Activated T-cell treated with anti-CD3 and anti-CD28 coated beads, Interleukin-2, amount 50 U/mL, for 4 hours (primary cell): ENCODE results near the gene TMC4. TPM values are rescaled to one million over a fixed set of nuclear protein-coding genes. Genes with fewer than 3 reads are reported as not detected.

Source experiments
- ATAC-seq, 2 donors: fragments of 200-7000 bp; cut with Tn5 transposase; one replicate each; pipeline ENCODE4 v1.10.0; 2021
- DNase-seq: peaks from one replicate; pipeline ENCODE4 v3.0.0-alpha.2; 2020
- H3K27me3 Mint-ChIP-seq: one replicate; pipeline ENCODE4 v1.8.0; 2021; ENCODE audit warnings: low read depth, mixed read lengths
- H3K36me3 Mint-ChIP-seq: one replicate; pipeline ENCODE4 v1.8.0; 2022; ENCODE audit warnings: mixed read lengths; ENCODE audit not compliant: insufficient read depth
- H3K4me1 Mint-ChIP-seq: one replicate; pipeline ENCODE4 v1.8.0; 2021; ENCODE audit warnings: low read depth, mixed read lengths
- H3K4me3 Mint-ChIP-seq: one replicate; pipeline ENCODE4 v1.8.0; 2021; ENCODE audit warnings: mild to moderate bottlenecking, moderate library complexity, mixed read lengths
- H3K9me3 Mint-ChIP-seq: one replicate; pipeline ENCODE4 v1.8.0; 2021; ENCODE audit warnings: mixed read lengths
- total RNA-seq, 3 donors: library from RNA; stranded (reverse); gene quantifications; one replicate each; pipeline ENCODE4 v1.2.1, GENCODE V29; 2021

Gene TMC4
- total RNA-seq, 3 donors from 2014 or later, result 0.63 to 0.98 (median 0.79) TPM

DNA sequence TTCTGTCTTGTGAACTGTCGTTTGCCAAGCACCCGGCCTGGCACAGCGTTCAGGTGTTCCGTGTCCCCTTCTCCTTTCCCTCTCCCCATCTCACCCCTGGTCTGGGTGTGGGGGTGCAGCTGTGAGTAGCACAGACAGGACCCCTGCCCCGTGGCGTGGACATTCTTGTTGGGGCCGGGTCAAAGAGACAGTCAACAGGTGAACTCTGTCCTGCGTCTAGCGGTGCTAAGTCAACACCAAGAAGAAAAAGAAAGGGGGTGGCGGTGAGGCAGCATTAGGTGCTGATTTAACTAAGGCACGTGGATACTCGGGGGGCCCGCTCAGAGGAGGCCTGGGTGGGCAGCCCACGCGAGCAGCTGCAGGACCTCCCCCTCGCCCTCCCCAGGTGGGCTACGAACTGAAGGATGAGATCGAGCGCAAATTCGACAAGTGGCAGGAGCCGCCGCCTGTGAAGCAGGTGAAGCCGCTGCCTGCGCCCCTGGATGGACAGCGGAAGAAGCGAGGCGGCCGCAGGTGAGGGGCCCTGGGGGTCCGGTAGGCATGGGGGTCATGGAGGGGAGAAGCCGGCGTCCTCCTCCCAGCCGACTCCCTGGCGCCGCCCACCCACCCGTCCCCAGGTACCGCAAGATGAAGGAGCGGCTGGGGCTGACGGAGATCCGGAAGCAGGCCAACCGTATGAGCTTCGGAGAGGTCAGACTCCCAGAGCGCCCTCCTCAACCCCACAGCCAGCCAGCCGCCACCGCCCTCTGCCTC lies 45.1 kb downstream of the TMC4 start:
- ATAC-seq, result no peak
- H3K36me3 Mint-ChIP-seq, result peaks cover 23% of the 10 kb centered on the region
- H3K27me3 Mint-ChIP-seq, result no peaks in the 10 kb centered on the region

GRCh38 chr19:54125713-54126112 lies 47.2 kb downstream of the TMC4 start:
- DNase-seq (no peak), ATAC-seq (no peak)
- Mint-ChIP-seq H3K36me3 (peaks cover 26% of the 10 kb centered on the region), H3K4me3 (no peak overlapping the region), H3K27me3 (no peaks in the 10 kb centered on the region), H3K9me3 (no peaks in the 10 kb centered on the region), H3K4me1 (no peaks in the 10 kb centered on the region)

More for the DNA sequence above, 45.1 kb downstream of the TMC4 start:
- Mint-ChIP-seq H3K4me3 (no peak overlapping the region), H3K4me1 (no peaks in the 10 kb centered on the region), H3K9me3 (no peaks in the 10 kb centered on the region)
- DNase-seq, result no peak

DNA sequence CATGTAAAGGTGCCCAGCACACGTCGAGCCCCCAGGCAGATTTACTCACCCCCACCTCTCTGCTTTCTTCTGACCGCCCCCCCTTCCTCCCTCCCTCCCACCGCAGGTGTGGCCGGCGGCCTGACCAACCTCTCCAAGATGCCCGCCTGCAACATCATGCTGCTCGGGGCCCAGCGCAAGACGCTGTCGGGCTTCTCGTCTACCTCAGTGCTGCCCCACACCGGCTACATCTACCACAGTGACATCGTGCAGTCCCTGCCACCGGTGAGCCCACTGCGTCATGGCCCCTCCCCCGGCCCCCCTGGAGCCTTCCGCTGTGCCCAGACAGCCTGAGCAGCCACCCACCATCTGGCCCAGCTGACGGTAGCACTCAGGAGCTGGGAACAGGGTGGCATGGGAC lies 48.6 kb downstream of the TMC4 start:
- Mint-ChIP-seq H3K4me3 (no peak overlapping the region), H3K36me3 (peaks cover 30% of the 10 kb centered on the region)
- ATAC-seq, result no peak

DNA sequence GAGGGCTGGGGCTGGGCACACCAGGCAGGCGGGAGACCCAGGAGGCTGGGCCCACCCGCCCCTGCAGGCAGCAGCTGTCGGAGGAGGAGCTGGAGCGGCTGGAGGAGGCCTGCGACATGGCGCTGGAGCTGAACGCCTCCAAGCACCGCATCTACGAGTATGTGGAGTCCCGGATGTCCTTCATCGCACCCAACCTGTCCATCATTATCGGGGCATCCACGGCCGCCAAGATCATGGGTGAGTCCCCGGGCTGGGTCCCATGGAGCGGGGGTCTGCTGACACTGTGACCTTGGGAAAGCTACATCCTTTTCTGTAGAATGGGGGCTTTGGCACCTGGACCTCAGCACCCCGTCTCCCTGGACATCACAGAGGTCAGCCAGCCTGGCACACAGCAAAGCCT lies 49.3 kb downstream of the TMC4 start:
- Mint-ChIP-seq H3K9me3 (no peaks in the 10 kb centered on the region), H3K4me3 (no peak overlapping the region), H3K36me3 (peaks cover 30% of the 10 kb centered on the region), H3K27me3 (no peaks in the 10 kb centered on the region), H3K4me1 (no peaks in the 10 kb centered on the region)
- DNase-seq (no peak), ATAC-seq (peak in 1 of 2 donors; percentile 20)

More for the DNA sequence above, 48.6 kb downstream of the TMC4 start:
- Mint-ChIP-seq H3K4me1 (no peaks in the 10 kb centered on the region), H3K9me3 (no peaks in the 10 kb centered on the region), H3K27me3 (no peaks in the 10 kb centered on the region)
- no peak for DNase-seq

GRCh38 chr19:54121259-54121658 lies 51.7 kb downstream of the TMC4 start:
- ATAC-seq, result no peak
- Mint-ChIP-seq H3K36me3 (peaks cover 25% of the 10 kb centered on the region), H3K4me1 (peaks cover 9% of the 10 kb centered on the region), H3K27me3 (no peaks in the 10 kb centered on the region), H3K9me3 (no peaks in the 10 kb centered on the region), H3K4me3 (no peak overlapping the region)
- no peak for DNase-seq

DNA sequence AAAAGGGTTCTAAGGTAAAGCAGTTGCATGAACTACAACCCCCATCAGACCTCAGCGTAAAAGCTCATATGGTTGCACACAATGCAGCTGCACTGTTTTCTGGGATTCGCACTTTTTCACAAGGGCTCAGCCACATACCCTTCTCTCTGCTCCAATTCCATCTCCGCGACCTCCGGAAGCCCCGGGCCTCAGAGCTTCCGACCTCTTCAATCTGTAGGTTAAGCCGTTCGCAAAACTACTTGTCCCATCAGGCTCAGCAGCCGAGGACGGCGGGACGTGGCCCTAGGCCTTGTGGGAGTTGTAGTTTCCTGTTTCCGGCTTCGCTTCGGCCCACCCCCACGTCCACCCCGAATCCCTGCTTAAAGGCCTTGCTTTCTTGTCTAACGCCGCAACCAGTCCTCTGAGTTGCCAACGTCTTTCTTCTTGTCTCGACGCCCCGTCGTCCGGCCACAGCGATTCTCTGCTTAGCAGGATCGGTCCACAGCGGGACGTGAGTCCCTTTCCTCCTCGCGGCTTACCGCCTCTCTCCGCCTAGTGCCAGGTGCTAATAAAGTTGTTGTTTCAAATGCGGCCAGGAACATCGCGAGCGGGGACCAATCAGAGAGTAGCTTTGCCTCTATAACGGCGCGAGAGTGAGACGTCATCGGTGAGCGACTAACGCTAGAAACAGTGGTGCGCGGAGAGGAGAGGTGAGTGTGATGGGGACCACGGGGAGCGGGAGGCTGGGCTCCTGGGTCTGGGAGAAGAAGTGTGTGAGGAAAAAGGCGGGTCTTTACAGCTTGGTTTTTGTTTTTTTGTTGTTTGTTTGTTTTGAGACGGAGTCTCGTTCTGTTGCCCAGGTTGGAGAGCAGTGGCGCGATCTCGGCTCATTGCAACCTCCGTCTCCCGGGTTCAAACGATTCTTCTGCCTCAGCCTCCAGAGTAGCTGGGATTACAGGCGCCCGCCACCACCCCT lies 57.6 kb downstream of the TMC4 start, which contains the start of the genes PRPF31 and TFPT:
Gene PRPF31, plus strand, starts transcription at position 646 of the 955 bp plus-strand sequence. CDS start 2,525 bp downstream, outside the sequence.
Gene TFPT, minus strand, starts transcription at position 549 of the 955 bp plus-strand sequence. Its CDS starts 388 bp downstream, at position 161.
- peak; percentile 94 to 95 for ATAC-seq
- DNase-seq, result peak; percentile 95
- Mint-ChIP-seq H3K27me3 (no peaks in the 10 kb centered on the region), H3K4me3 (peak within 1 kb of the TSS; percentile 89), H3K4me1 (peaks cover 31% of the 10 kb centered on the region), H3K9me3 (no peaks in the 10 kb centered on the region), H3K36me3 (peaks cover 19% of the 10 kb centered on the region)

- Mint-ChIP-seq H3K36me3 (peaks cover 12% of the 10 kb centered on the region), H3K27me3 (no peaks in the 10 kb centered on the region), H3K4me1 (peaks cover 31% of the 10 kb centered on the region), H3K4me3 (peak overlapping the region; percentile 89), H3K9me3 (no peaks in the 10 kb centered on the region)
- ATAC-seq (peak; percentile 23 to 35), DNase-seq (no peak)
These were observed 58.4 kb downstream of the TMC4 start for GRCh38 chr19:54114340-54115108.

Other genes starting within 250 kb of the TMC4 start
- not detected for gene CACNG8, start 210.2 kb downstream of the TMC4 start, total RNA-seq
- gene CACNG6, start 181.5 kb downstream of the TMC4 start, total RNA-seq, result not detected
- not detected for gene VSTM1, start 109.3 kb downstream of the TMC4 start, total RNA-seq
- gene TARM1, start 91.8 kb downstream of the TMC4 start, total RNA-seq, result not detected
- under 1 TPM in 1 of 3 donors, not detected in 2; 0.11 TPM for gene OSCAR, start 72.4 kb downstream of the TMC4 start, total RNA-seq
- 100 to 1,000 TPM; 118 to 170 (median 140) TPM for gene NDUFA3, start 70.3 kb downstream of the TMC4 start, total RNA-seq
- gene TFPT, start 57.5 kb downstream of the TMC4 start, total RNA-seq, result 10 to 100 TPM; 32.1 to 33.8 (median 33.0) TPM
- 100 to 1,000 TPM; 154 to 180 (median 161) TPM for gene PRPF31, start 57.4 kb downstream of the TMC4 start, total RNA-seq
- 100 to 1,000 TPM in 2 of 3 donors, 10 to 100 TPM in 1; 90.8 to 102 (median 100) TPM for gene CNOT3, start 35.4 kb downstream of the TMC4 start, total RNA-seq
- gene LENG1, start 13.4 kb downstream of the TMC4 start, total RNA-seq, result 1 to 10 TPM; 5.6 to 9.7 (median 9.2) TPM
- gene MBOAT7, start 16.4 kb upstream of the TMC4 start, total RNA-seq, result 100 to 1,000 TPM in 2 of 3 donors, 10 to 100 TPM in 1; 96.3 to 122 (median 108) TPM
- gene TSEN34, start 18.1 kb upstream of the TMC4 start, total RNA-seq, result 10 to 100 TPM; 22.7 to 29.1 (median 25.9) TPM
- gene RPS9, start 27.7 kb upstream of the TMC4 start, total RNA-seq, result 1,000 to 10,000 TPM; 2,430 to 2,508 (median 2,489) TPM
- not detected for gene LILRB3, start 49.8 kb upstream of the TMC4 start, total RNA-seq
- not detected for gene LILRA6, start 69.6 kb upstream of the TMC4 start, total RNA-seq
- gene LILRB5, start 84.1 kb upstream of the TMC4 start, total RNA-seq, result not detected
- not detected for gene LILRB2, start 108.0 kb upstream of the TMC4 start, total RNA-seq
- not detected for gene LILRA5, start 140.0 kb upstream of the TMC4 start, total RNA-seq
- not detected for gene LILRA4, start 166.0 kb upstream of the TMC4 start, total RNA-seq
- gene LAIR1, start 191.8 kb upstream of the TMC4 start, total RNA-seq, result 1 to 10 TPM; 4.7 to 6.1 (median 5.5) TPM
- under 1 TPM in 1 of 3 donors, not detected in 2; 0.46 TPM for gene TTYH1, start 242.3 kb upstream of the TMC4 start, total RNA-seq